ENCODE data around the gene PCK1. TPM values are rescaled to one million over a fixed set of nuclear protein-coding genes. Genes with fewer than 3 reads are reported as not detected.

Gene PCK1
- total and polyA plus RNA-seq, 2 of the 13 experiments (the other 11 are each of a cell fraction or from before 2014, with no cell fraction given) = 6.5 to 12.6 TPM

GRCh38 chr20:57581202-57582028 lies 20.5 kb downstream of the PCK1 start (continued):
- 0 out of 2 replicates have a peak, but pooled peaks have one; percentile 22 for TF ChIP-seq ARID5B (CRISPR knock-in tag; IDR thresholded peaks at IDR 0.05)
- TF ChIP-seq XRCC5 (optimal IDR thresholded peaks at IDR 0.05; ENCODE audit: low read length) = peak; percentile 64
- 0 out of 2 replicates have a peak, but pooled peaks have one; percentile 50 for TF ChIP-seq IRF9 (CRISPR knock-in tag; IDR thresholded peaks at IDR 0.05; ENCODE audit: borderline replicate concordance)
- TF ChIP-seq ZNF574 (CRISPR knock-in tag; IDR thresholded peaks at IDR 0.05) = no peak; the same call in 1 of the 2 replicates
- TF ChIP-seq ELF3 (CRISPR knock-in tag; IDR thresholded peaks at IDR 0.05) = peak; percentile 23; the same call in 1 of the 2 replicates
- TF ChIP-seq CBX5 (CRISPR knock-in tag; IDR thresholded peaks at IDR 0.05; ENCODE audit: borderline replicate concordance) = 0 out of 2 replicates have a peak, but pooled peaks have one; percentile 25
- no peak for TF ChIP-seq ZNF782 (CRISPR knock-in tag; IDR thresholded peaks at IDR 0.05; ENCODE audit: borderline replicate concordance)
- TF ChIP-seq HOXA3 (CRISPR knock-in tag; IDR thresholded peaks at IDR 0.05) = peak; percentile 36; the same call in 1 of the 2 replicates
- TF ChIP-seq ELF1 (CRISPR knock-in tag; IDR thresholded peaks at IDR 0.05) = 0 out of 2 replicates have a peak, but pooled peaks have one; percentile 19
- TF ChIP-seq BRCA1 (CRISPR knock-in tag; IDR thresholded peaks at IDR 0.05) = 0 out of 2 replicates have a peak, but pooled peaks have one; percentile 14
- TF ChIP-seq ZNF562 (CRISPR knock-in tag; IDR thresholded peaks at IDR 0.05; ENCODE audit: borderline replicate concordance) = no peak
- TF ChIP-seq ZBTB4 (CRISPR knock-in tag; IDR thresholded peaks at IDR 0.05; ENCODE audit: borderline replicate concordance) = no peak
- peak; percentile 65 for TF ChIP-seq PITX1 (CRISPR knock-in tag; IDR thresholded peaks at IDR 0.05)
- TF ChIP-seq ZNF644 (CRISPR knock-in tag; IDR thresholded peaks at IDR 0.05; ENCODE audit: low read depth) = peak; percentile 61; the same call in 1 of the 2 replicates
- peak; percentile 58; the same call in 1 of the 2 replicates for TF ChIP-seq SIX4 (CRISPR knock-in tag; IDR thresholded peaks at IDR 0.05)
